ENCODE results near the gene OR2A25. TPM values are rescaled to one million over a fixed set of nuclear protein-coding genes. Genes with fewer than 3 reads are reported as not detected.
A peak's percentile ranks its signal among the peaks of the same experiment; 100 is the strongest.
"Not testable (repeated sequence)": the region's sequence is repeated elsewhere in the genome, so short reads cannot be mapped to it uniquely, and the experiment has no call there.

The OR2A25 gene, protein sequence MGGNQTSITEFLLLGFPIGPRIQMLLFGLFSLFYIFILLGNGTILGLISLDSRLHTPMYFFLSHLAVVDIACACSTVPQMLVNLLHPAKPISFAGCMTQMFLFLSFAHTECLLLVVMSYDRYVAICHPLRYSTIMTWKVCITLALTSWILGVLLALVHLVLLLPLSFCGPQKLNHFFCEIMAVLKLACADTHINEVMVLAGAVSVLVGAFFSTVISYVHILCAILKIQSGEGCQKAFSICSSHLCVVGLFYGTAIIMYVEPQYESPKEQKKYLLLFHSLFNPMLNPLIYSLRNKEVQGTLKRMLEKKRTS
- total RNA-seq (2014; rRNA removed; shearing (Covaris generic)): not detected in 2 replicates

DNA sequence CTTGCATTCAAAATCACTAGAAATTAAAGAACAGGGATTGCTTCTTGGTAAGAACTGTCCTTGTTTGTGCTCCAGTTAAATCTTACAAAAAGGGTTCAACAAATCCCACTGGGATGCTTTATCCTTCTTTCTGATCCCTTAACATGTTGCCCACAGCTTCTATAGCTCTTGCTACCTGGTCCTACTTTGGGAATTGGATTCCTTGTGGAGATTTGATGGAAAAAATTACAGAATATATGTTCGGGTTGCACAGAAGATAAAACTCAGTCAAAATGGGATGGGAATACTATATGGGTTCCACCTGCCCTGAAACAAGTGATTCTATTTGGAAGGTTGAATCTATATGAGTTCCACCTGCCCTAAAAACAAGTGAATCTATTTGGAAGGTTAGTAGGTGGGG, at the start of gene OR2A25:
Gene OR2A25 (plus strand): TSS at position 301 of the 400 bp plus-strand sequence. CDS start 4,409 bp downstream, outside the sequence.
- no peak for DNase-seq (ENCODE audit: low read depth)

DNA sequence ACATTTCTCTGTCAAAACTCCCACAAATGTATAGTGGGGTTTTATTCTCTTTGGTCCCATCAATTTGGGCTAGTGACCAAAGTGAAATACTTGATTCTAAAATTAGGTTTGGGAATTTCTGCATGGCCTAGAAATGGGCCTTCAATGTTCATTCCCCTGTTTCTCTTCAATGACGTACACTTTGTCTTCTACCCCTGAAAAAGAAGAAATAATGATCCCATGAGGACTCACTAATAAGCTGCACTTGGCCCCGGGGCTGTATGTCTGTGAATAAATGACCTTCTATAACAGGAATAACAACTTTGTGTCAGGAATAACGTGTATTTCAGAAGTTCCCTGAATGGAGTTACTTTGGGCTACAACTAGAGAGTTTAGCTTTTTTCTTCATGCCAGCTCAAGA, 49.3 kb upstream of the OR2A25 start:
- no peak for DNase-seq (ENCODE audit: low read depth)

DNA sequence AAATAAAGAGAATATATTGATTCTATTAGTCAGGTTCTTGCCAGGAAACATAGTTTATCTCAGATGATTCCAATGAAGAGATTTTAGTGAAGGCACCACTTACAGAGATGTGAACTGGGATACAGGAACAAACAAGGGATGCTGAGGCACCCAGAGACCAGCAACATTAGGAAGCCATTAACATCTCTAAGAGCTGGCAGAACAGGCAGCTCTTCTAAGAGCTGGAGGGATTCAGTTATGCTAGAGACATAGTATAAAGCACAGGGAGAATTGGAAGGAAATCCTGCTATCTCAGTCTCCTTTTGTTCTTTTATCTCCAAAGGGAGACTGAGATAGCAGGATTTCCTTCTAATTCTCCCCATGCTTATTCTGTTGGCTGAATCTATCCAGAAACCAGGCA, 47.4 kb upstream of the OR2A25 start:
- DNase-seq (ENCODE audit: low read depth): no peak

DNA sequence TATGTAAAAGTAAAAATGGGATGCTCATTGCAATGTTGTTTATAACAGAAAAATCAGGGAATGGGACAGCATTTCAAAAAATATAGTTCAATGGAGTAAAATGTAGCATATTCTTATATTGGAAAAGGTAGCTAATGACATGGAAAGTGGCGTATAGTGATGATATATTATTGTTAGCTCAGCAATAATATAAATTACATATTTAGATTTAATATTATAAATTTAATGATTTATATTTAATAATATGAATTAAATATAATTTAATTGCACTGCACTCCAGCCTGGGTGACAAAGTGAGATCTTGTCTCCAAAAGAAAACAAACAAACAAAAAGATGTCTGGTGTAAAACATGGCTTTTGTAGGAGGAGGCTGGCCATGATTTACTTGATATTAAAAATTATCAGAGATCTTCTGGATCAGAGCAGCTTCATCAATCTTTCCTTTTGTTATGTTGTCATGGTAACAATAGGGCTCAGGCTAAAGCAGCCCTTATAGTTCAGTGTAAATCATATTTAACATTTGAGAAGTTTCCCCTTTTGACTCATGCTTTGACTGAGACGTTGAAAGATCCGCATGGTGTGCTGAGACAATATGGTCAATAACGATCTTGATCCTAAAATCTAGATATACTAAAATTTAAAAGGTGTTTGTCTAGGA, 46.3 kb upstream of the OR2A25 start:
- no peak for DNase-seq (ENCODE audit: low read depth)

- no peak for DNase-seq (ENCODE audit: low read depth)
Observed at GRCh38 chr7:144024213-144024612, 45.4 kb upstream of the OR2A25 start.

DNA sequence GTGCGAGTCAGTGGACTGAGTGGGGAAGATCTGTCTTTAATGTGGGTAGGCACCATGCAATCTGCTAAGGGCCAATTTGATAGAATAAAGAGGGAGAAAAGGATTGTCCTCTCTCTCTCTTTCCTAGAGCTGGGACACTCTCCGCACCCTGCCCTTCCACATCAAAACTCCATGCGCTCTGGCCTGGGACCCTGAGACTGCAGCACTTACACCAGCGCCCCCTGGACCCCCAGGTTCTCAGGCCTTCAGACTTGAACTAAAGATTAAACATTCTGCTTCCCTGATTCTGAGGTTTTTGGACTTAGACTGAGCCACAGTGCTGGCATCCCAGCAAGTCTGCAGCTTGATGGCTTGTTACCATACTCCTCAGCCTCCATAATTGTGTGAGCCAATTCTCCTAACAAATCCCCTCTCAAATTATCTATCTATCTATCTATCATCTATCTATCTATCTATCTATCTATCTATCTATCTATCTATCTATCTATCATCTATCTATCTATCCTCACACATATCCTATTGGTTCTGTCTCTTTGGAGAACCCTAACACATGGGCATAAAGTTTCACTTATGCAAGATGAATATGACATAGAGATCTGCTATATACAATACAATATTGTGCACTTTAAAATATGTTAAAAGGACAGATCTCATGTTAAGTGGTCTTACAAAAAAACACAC, 43.3 kb upstream of the OR2A25 start:
- DNase-seq (ENCODE audit: low read depth): no peak

- DNase-seq (ENCODE audit: low read depth): peak; percentile 34
Observed at GRCh38 chr7:144027070-144027469, 42.5 kb upstream of the OR2A25 start.

GRCh38 chr7:144027974-144028373, 41.6 kb upstream of the OR2A25 start:
- DNase-seq (ENCODE audit: low read depth): no peak

DNA sequence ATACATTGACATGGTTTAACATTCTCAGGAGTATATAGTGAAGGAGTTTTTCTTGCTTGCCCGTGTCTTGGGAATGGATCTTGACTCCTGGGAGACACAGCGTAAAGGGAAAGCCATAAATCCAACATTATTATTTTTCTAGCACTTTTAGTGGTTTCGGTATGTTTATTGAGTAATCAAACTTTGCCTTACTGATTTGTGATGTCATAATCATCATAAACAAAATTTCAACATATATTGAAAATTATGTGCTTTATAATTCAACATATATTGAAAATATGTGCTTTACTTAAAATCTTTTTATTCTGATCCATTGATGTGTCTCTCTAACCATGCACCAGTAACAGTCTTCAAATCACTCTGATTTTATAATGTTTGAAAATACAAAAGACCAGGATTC, 41.1 kb upstream of the OR2A25 start:
- no peak for DNase-seq (ENCODE audit: low read depth)

- DNase-seq (ENCODE audit: low read depth): no peak
Observed at GRCh38 chr7:144032516-144032915, 37.1 kb upstream of the OR2A25 start.

- no peak for DNase-seq (ENCODE audit: low read depth)
Observed at GRCh38 chr7:144032985-144033709, 36.5 kb upstream of the OR2A25 start.

GRCh38 chr7:144035385-144035784, 34.2 kb upstream of the OR2A25 start:
- DNase-seq (ENCODE audit: low read depth): no peak

GRCh38 chr7:144036302-144036885, 33.2 kb upstream of the OR2A25 start:
- DNase-seq (ENCODE audit: low read depth): no peak

- no peak for DNase-seq (ENCODE audit: low read depth)
Observed at GRCh38 chr7:144037414-144038035, 32.1 kb upstream of the OR2A25 start.

GRCh38 chr7:144038887-144039286, 30.7 kb upstream of the OR2A25 start:
- no peak for DNase-seq (ENCODE audit: low read depth)

DNA sequence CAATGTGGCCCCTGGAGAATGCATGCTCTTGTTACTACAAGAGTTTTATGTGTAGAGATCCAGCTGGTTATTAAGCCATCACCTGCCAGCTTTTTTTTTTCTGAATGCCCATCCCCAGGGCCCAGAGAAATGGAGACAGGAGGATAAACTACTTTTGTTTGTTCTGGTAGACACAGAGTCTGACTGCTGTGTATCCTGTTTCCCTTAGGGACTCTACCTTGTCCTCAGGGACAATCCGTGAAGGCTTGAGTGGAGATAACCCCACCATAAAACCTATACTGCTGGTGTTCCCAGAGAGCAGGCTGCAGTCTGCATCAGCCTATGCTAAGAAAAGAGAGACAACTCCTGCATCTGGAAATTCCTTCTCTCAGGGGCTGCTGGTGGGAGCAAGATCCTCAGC, 21.0 kb upstream of the OR2A25 start, which contains the start of gene OR2A5:
Gene OR2A5 (plus strand): TSS at position 301 of the 400 bp plus-strand sequence. CDS start 1,454 bp downstream, outside the sequence.
- DNase-seq (ENCODE audit: low read depth): no peak

- no peak for DNase-seq (ENCODE audit: low read depth)
Observed at GRCh38 chr7:144049491-144049890, 20.1 kb upstream of the OR2A25 start.

- DNase-seq (ENCODE audit: low read depth): no peak
Observed at GRCh38 chr7:144050093-144050492, 19.5 kb upstream of the OR2A25 start.

DNA sequence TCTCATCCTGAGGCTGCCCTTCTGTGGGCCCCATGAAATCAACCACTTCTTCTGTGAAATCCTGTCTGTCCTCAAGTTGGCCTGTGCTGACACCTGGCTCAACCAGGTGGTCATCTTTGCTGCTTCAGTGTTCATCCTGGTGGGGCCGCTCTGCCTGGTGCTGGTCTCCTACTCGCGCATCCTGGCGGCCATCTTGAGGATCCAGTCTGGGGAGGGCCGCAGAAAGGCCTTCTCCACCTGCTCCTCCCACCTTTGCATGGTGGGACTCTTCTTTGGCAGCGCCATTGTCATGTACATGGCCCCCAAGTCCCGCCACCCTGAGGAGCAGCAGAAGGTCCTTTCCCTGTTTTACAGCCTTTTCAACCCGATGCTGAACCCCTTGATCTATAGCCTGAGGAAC, 18.7 kb upstream of the OR2A25 start:
- not testable (repeated sequence) for DNase-seq (ENCODE audit: low read depth)

- peak; percentile 39 for DNase-seq (ENCODE audit: low read depth)
Observed at GRCh38 chr7:144057954-144058353, 11.7 kb upstream of the OR2A25 start.

- DNase-seq (ENCODE audit: low read depth): no peak
Observed at GRCh38 chr7:144063710-144064109, 5.9 kb upstream of the OR2A25 start.
